HL-60 (cell line): ENCODE results near the gene GANAB.
"Not testable (repeated sequence)": the region's sequence is repeated elsewhere in the genome, so short reads cannot be mapped to it uniquely, and the experiment has no call there.

Source experiments
- GABPA ChIP-seq: IDR thresholded peaks from 2 replicates; pipeline ENCODE4 v1.6.1; 2012; ENCODE audit warnings: low read depth
- POLR2AphosphoS5 ChIP-seq: IDR thresholded peaks from 2 replicates; pipeline ENCODE4 v1.6.1; 2012; ENCODE audit warnings: low read depth
- TF ChIP-seq, protein P1 (sequence below): IDR thresholded peaks from one replicate; pipeline ENCODE4 v1.5.1; 2011; ENCODE audit warnings: low read length, control low read depth, inconsistent platforms; ENCODE audit not compliant: insufficient read depth
- TF ChIP-seq, protein P2 (sequence below): IDR thresholded peaks from 2 replicates; pipeline ENCODE4 v1.6.1; 2012; ENCODE audit warnings: low read depth; ENCODE audit not compliant: insufficient replicate concordance

DNA sequence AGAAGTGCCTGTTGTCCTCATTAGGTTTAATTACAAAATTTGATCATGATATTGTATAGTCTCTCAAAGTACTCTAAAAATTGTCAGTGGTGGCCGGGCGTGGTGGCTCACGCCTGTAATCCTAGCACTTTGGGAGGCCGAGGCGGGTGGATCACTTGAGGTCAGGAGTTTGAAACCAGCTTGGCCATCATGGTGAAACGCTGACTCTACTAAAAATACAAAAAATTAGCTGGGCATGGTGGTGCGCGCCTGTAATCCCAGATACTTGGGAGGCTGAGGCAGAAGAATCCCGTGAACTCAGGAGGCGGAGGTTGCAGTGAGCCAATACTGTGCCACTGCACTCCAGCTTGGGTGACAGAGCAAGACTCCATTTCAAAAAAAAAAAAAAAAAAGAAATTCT lies 29.0 kb upstream of the GANAB start:
- not testable (repeated sequence) for TF ChIP-seq POLR2AphosphoS5, GABPA
- TF ChIP-seq, protein P1, sequence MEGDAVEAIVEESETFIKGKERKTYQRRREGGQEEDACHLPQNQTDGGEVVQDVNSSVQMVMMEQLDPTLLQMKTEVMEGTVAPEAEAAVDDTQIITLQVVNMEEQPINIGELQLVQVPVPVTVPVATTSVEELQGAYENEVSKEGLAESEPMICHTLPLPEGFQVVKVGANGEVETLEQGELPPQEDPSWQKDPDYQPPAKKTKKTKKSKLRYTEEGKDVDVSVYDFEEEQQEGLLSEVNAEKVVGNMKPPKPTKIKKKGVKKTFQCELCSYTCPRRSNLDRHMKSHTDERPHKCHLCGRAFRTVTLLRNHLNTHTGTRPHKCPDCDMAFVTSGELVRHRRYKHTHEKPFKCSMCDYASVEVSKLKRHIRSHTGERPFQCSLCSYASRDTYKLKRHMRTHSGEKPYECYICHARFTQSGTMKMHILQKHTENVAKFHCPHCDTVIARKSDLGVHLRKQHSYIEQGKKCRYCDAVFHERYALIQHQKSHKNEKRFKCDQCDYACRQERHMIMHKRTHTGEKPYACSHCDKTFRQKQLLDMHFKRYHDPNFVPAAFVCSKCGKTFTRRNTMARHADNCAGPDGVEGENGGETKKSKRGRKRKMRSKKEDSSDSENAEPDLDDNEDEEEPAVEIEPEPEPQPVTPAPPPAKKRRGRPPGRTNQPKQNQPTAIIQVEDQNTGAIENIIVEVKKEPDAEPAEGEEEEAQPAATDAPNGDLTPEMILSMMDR, result not testable (repeated sequence)
- TF ChIP-seq, protein P2, sequence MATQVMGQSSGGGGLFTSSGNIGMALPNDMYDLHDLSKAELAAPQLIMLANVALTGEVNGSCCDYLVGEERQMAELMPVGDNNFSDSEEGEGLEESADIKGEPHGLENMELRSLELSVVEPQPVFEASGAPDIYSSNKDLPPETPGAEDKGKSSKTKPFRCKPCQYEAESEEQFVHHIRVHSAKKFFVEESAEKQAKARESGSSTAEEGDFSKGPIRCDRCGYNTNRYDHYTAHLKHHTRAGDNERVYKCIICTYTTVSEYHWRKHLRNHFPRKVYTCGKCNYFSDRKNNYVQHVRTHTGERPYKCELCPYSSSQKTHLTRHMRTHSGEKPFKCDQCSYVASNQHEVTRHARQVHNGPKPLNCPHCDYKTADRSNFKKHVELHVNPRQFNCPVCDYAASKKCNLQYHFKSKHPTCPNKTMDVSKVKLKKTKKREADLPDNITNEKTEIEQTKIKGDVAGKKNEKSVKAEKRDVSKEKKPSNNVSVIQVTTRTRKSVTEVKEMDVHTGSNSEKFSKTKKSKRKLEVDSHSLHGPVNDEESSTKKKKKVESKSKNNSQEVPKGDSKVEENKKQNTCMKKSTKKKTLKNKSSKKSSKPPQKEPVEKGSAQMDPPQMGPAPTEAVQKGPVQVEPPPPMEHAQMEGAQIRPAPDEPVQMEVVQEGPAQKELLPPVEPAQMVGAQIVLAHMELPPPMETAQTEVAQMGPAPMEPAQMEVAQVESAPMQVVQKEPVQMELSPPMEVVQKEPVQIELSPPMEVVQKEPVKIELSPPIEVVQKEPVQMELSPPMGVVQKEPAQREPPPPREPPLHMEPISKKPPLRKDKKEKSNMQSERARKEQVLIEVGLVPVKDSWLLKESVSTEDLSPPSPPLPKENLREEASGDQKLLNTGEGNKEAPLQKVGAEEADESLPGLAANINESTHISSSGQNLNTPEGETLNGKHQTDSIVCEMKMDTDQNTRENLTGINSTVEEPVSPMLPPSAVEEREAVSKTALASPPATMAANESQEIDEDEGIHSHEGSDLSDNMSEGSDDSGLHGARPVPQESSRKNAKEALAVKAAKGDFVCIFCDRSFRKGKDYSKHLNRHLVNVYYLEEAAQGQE, result not testable (repeated sequence)
